HEK293 (cell line): Measurements from ENCODE around the gene INPP5D.

ENCODE experiments used
- CTCF ChIA-PET: fragments of 350-600 bp; formaldehyde crosslinking; extraction: SDS; loops from one replicate; lab custom pipeline; 2021; ENCODE audit warnings: antibody characterized with exemption; lab: Yijun Ruan, JAX
- POLR2A ChIA-PET: fragments of 300-600 bp; formaldehyde crosslinking; extraction: SDS; loops from one replicate; lab custom pipeline; 2020; ENCODE audit warnings: antibody characterized with exemption, inconsistent platforms; lab: Yijun Ruan, JAX
- H3K27ac ChIP-seq: fragments of 200-500 bp; sonication (Bioruptor generic); 2 replicates; pipeline ENCODE4 v1.5.1; 2014; ENCODE audit warnings: low read depth, low read length, control low read depth, inconsistent platforms; ENCODE audit errors: extremely low read depth
- H3K36me3 ChIP-seq, 2 experiments: fragments of 200-500 bp in 1 of 2; sonication (Bioruptor generic) in 1 of 2; 1 replicate in 1 of 2; 2 replicates in 1 of 2; pipeline ENCODE4 v1.5.1; 2014 to 2017; ENCODE audit warnings: inconsistent platforms in 2 of 2, low read length in 2 of 2; ENCODE audit not compliant: control insufficient read depth in 2 of 2, insufficient read depth in 1 of 2
- H3K4me1 ChIP-seq: fragments of 200-500 bp; sonication (Bioruptor generic); 2 replicates; pipeline ENCODE4 v1.5.1; 2014; ENCODE audit warnings: mild to moderate bottlenecking, low read length, inconsistent platforms; ENCODE audit not compliant: control insufficient read depth, insufficient read depth
- H3K4me3 ChIP-seq: 2 replicates; pipeline ENCODE4 v1.5.1; 2011; ENCODE audit warnings: low read depth, mild to moderate bottlenecking, control low read depth, low read length, moderate library complexity
- H3K9me3 ChIP-seq: fragments of 200-500 bp; sonication (Bioruptor generic); 2 replicates; pipeline ENCODE4 v1.5.1; 2014; ENCODE audit warnings: low read depth, low read length, inconsistent platforms; ENCODE audit not compliant: control insufficient read depth, insufficient read depth
- GLI4 ChIP-seq: fragments of 450-650 bp; formaldehyde crosslinking; IDR thresholded peaks from 2 replicates; pipeline ENCODE4 v1.5.1; 2016; ENCODE audit warnings: missing biosample characterization, missing genetic modification characterization
- SCRT2 ChIP-seq: fragments of 450-650 bp; formaldehyde crosslinking; IDR thresholded peaks from 2 replicates; pipeline ENCODE4 v1.5.1; 2016; ENCODE audit warnings: missing biosample characterization, missing genetic modification characterization
- ZBTB26 ChIP-seq: fragments of 450-650 bp; formaldehyde crosslinking; optimal IDR thresholded peaks from 2 replicates; pipeline ENCODE3; 2016; ENCODE audit warnings: missing biosample characterization, mild to moderate bottlenecking, missing genetic modification characterization
- ZBTB48 ChIP-seq: fragments of 450-650 bp; formaldehyde crosslinking; IDR thresholded peaks from 2 replicates; pipeline ENCODE4 v1.5.1; 2016; ENCODE audit warnings: missing biosample characterization, missing genetic modification characterization
- ZBTB6 ChIP-seq: fragments of 450-650 bp; formaldehyde crosslinking; IDR thresholded peaks from 2 replicates; pipeline ENCODE4 v1.5.1; 2017; ENCODE audit warnings: missing biosample characterization, missing genetic modification characterization
- ZFP37 ChIP-seq: fragments of 450-650 bp; formaldehyde crosslinking; IDR thresholded peaks from 2 replicates; pipeline ENCODE4 v1.5.1; 2016; ENCODE audit warnings: missing biosample characterization, missing genetic modification characterization
- ZNF140 ChIP-seq: fragments of 450-650 bp; formaldehyde crosslinking; IDR thresholded peaks from 2 replicates; pipeline ENCODE4 v1.5.1; 2016; ENCODE audit warnings: missing biosample characterization, missing genetic modification characterization
- ZNF155 ChIP-seq: fragments of 450-650 bp; formaldehyde crosslinking; IDR thresholded peaks from 2 replicates; pipeline ENCODE4 v1.5.1; 2016; ENCODE audit warnings: missing biosample characterization, missing genetic modification characterization
- ZNF169 ChIP-seq: fragments of 450-650 bp; formaldehyde crosslinking; IDR thresholded peaks from 2 replicates; pipeline ENCODE4 v1.5.1; 2016; ENCODE audit warnings: missing biosample characterization, missing genetic modification characterization
- ZNF239 ChIP-seq: fragments of 450-650 bp; formaldehyde crosslinking; IDR thresholded peaks from 2 replicates; pipeline ENCODE4 v1.5.1; 2016; ENCODE audit warnings: missing biosample characterization, missing genetic modification characterization
- ZNF280C ChIP-seq: fragments of 450-650 bp; formaldehyde crosslinking; IDR thresholded peaks from 2 replicates; pipeline ENCODE4 v1.5.1; 2016; ENCODE audit warnings: missing biosample characterization, missing genetic modification characterization
- ZNF555 ChIP-seq: fragments of 450-650 bp; formaldehyde crosslinking; conservative IDR thresholded peaks from 2 replicates; pipeline ENCODE4 v1.5.1; 2017; ENCODE audit warnings: missing biosample characterization, mild to moderate bottlenecking, missing genetic modification characterization, inconsistent platforms
- ZNF624 ChIP-seq: fragments of 450-650 bp; formaldehyde crosslinking; IDR thresholded peaks from 2 replicates; pipeline ENCODE4 v1.5.1; 2017; ENCODE audit warnings: missing biosample characterization, missing genetic modification characterization
- ZNF777 ChIP-seq: fragments of 450-650 bp; formaldehyde crosslinking; IDR thresholded peaks from 2 replicates; pipeline ENCODE4 v1.5.1; 2017; ENCODE audit warnings: missing biosample characterization, missing genetic modification characterization, borderline replicate concordance
- ZSCAN4 ChIP-seq: fragments of 450-650 bp; formaldehyde crosslinking; IDR thresholded peaks from 2 replicates; pipeline ENCODE4 v1.5.1; 2017; ENCODE audit warnings: missing biosample characterization, missing genetic modification characterization

The INPP5D gene

GRCh38 chr2:233221378-233222063 lies 161.4 kb downstream of the INPP5D start (continued):
- TF ChIP-seq ZBTB48 (tag by site-specific recombination) (no peak), ZNF624 (tag by site-specific recombination) (no peak), ZNF155 (tag by site-specific recombination) (no peak), ZNF777 (no peak), ZNF280C (tag by site-specific recombination) (no peak)

- Histone ChIP-seq H3K4me1 (no peaks in the 10 kb centered on the region), H3K9me3 (no peaks in the 10 kb centered on the region), H3K4me3 (no peak overlapping the region), H3K27ac (no peak overlapping the region)
- CTCF ChIA-PET = interaction anchor here (1.2 kb wide), 1 partner anchor 13 kb away, joined by 3 read pairs; no protein-coding TSS in a partner anchor
- TF ChIP-seq SCRT2 (tag by site-specific recombination) = no peak
- TF ChIP-seq ZNF239 (tag by site-specific recombination) = no peak
- no peak for TF ChIP-seq ZNF169 (tag by site-specific recombination)
- TF ChIP-seq ZFP37 = no peak
- TF ChIP-seq GLI4 = no peak
- TF ChIP-seq ZSCAN4 (tag by site-specific recombination) = no peak
- TF ChIP-seq ZNF140 = no peak
- TF ChIP-seq ZBTB26 = no peak
- TF ChIP-seq ZBTB6 (tag by site-specific recombination) = no peak
- TF ChIP-seq ZNF555 (tag by site-specific recombination) = no peak
- TF ChIP-seq, all 188 proteins: peak for 0
- no peaks in the 10 kb centered on the region for H3K36me3 ChIP-seq
- POLR2A ChIA-PET = interaction anchor here (0.6 kb wide), 2 partner anchors 21 to 63 kb away, joined by 3 read pairs; no protein-coding TSS in a partner anchor
Measured at GRCh38 chr2:233223059-233223894, 163.1 kb downstream of the INPP5D start.
